K562 (cell line): ENCODE measurements around the gene LRIF1. TPM values are rescaled to one million over a fixed set of nuclear protein-coding genes. Genes with fewer than 3 reads are reported as not detected.
A peak's percentile ranks its signal among the peaks of the same experiment; 100 is the strongest.

ENCODE experiments used
- ATF7 ChIP-seq: fragments of 450-650 bp; IDR thresholded peaks from 2 replicates; pipeline ENCODE4 v1.7.1; 2014; ENCODE audit warnings: mild to moderate bottlenecking, moderate library complexity
- CAMTA2 ChIP-seq: fragments of 250-450 bp; sonication (Bioruptor Pico); conservative IDR thresholded peaks from 2 replicates; pipeline ENCODE4 v1.5.1; 2022
- CSDE1 ChIP-seq, 2 experiments: fragments of 450-650 bp; IDR thresholded peaks; 2 replicates each; pipeline ENCODE4 v1.6.1; 2016; ENCODE audit warnings: mild to moderate bottlenecking in 1 of 2
- DPF2 ChIP-seq: fragments of 450-650 bp; IDR thresholded peaks from 2 replicates; pipeline ENCODE4 v1.6.1; 2016
- GTF2B ChIP-seq: IDR thresholded peaks from 2 replicates; pipeline ENCODE4 v1.6.1; 2011; ENCODE audit not compliant: insufficient read length; ENCODE audit errors: extremely low read depth
- HINFP ChIP-seq: fragments of 450-650 bp; conservative IDR thresholded peaks from 2 replicates; pipeline ENCODE4 v1.6.1; 2016; ENCODE audit warnings: missing genetic modification characterization, low read depth, mild to moderate bottlenecking, control low read depth, missing compliant biosample characterization
- ILK ChIP-seq: fragments of 450-650 bp; IDR thresholded peaks from 2 replicates; pipeline ENCODE4 v1.6.1; 2016; ENCODE audit warnings: missing genetic modification characterization, low read depth, mild to moderate bottlenecking, missing compliant biosample characterization, moderate library complexity, borderline replicate concordance
- MED1 ChIP-seq: sonication (generic); formaldehyde crosslinking; IDR thresholded peaks from 2 replicates; pipeline ENCODE4 v1.8.1; 2023; ENCODE audit warnings: missing genetic modification reagents, borderline replicate concordance
- MLLT1 ChIP-seq, 2 experiments: fragments of 450-650 bp; IDR thresholded peaks; 2 replicates each; pipeline ENCODE4 v1.6.1; 2016
- PML ChIP-seq: IDR thresholded peaks from 2 replicates; pipeline ENCODE4 v1.6.1; 2012; ENCODE audit warnings: low read length, inconsistent platforms
- TGIF2 ChIP-seq: sonication (generic); formaldehyde crosslinking; IDR thresholded peaks from 2 replicates; pipeline ENCODE4 v1.8.1; 2022; ENCODE audit warnings: mild to moderate bottlenecking, missing genetic modification reagents, moderate library complexity
- ZNF551 ChIP-seq: fragments of 250-450 bp; sonication (Bioruptor Pico); IDR thresholded peaks from 2 replicates; pipeline ENCODE4 v1.5.0; 2021; ENCODE audit warnings: mild to moderate bottlenecking, moderate library complexity
- polyA plus RNA-seq, 8 experiments: library from polyadenylated mRNA; depleted of rRNA in 4 of 8; stranded (reverse) in 5 of 8; unstranded in 3 of 8; fragments of >200 nt; fragmentation: Nextera tagmentation in 2 of 8; fragmentation: Illumina TruSeq in 1 of 8; extraction: Ambion mirVana in 2 of 8; extraction: Trizol in 1 of 8; gene quantifications; 2 replicates each; pipeline versions ENCODE4 v1.2.1 to v1.2.3, GENCODE V29; 2011 to 2014; ENCODE audit warnings: inconsistent platforms in 1 of 8, missing spikeins in 1 of 8
- total RNA-seq, 7 experiments: library from RNA; depleted of rRNA in 6 of 7; stranded (reverse); fragments of >200 nt in 6 of 7; fragmentation: Illumina TruSeq in 2 of 7; extraction: Trizol in 2 of 7; gene quantifications; 2 replicates each; pipeline versions ENCODE4 v1.2.1 to v1.2.3, GENCODE V29; 2011 to 2021; ENCODE audit warnings: low replicate concordance in 1 of 7

Gene LRIF1
- total and polyA plus RNA-seq, 9 of the 15 experiments (the other 6 are each of a cell fraction or from before 2014, with no cell fraction given), result 35.6 to 88.8 (median 74.1) TPM

GRCh38 chr1:110960777-110961420 lies 2.8 kb downstream of the LRIF1 start (continued):
- TF ChIP-seq HINFP (tag), result no peak
- no peak for TF ChIP-seq CAMTA2 (CRISPR knock-in tag)
- no peak for TF ChIP-seq ZNF551 (CRISPR knock-in tag)
- TF ChIP-seq MED1 (CRISPR knock-in tag), result no peak
- TF ChIP-seq DPF2, result peak; percentile 50; the same call in 1 of the 2 replicates
- TF ChIP-seq TGIF2 (CRISPR knock-in tag), result 0 out of 2 replicates have a peak, but pooled peaks have one; percentile 59
- TF ChIP-seq MLLT1 (IDR thresholded peaks at IDR 0.05), result peak; percentile 37 to 52; a peak in 1 of 4 replicates
- no peak for TF ChIP-seq ATF7
- no peak for TF ChIP-seq ILK (tag)
- peak; percentile 52 for TF ChIP-seq PML
- no peak for TF ChIP-seq GTF2B
- no peak for TF ChIP-seq CSDE1 (IDR thresholded peaks at IDR 0.05)
- TF ChIP-seq, all 486 proteins: peak for 29
